ENCODE data around the gene CDA. TPM values are rescaled to one million over a fixed set of nuclear protein-coding genes. Genes with fewer than 3 reads are reported as not detected.
A peak's percentile ranks its signal among the peaks of the same experiment; 100 is the strongest.

The CDA gene
- total RNA-seq, 1 experiment from 2014 or later: 6.5 TPM

DNA sequence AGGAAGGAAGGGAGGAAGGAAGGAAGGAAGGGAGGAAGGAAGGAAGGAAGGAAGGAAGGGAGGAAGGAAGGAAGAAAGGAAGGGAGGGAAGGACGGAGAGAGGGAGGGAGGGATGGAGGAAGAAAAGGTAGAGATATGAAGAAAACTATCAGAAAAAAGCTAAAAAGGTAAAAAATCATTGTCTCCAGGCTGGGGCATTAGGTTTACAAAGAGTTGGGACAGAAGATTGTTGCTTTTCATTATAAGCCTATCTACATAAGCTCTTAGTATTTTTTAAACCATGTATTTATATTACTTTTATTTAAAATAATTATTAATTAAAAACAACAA lies 37.2 kb downstream of the CDA start:
- H3K36me3 Mint-ChIP-seq (ENCODE audit: insufficient read depth in 1 of 3, low read depth in 3 of 3): peaks cover 0 to 27% (median 19%) of the 10 kb centered on the region in 3 experiments; a peak in 6 of 7 replicates
- TF ChIP-seq, protein P1, sequence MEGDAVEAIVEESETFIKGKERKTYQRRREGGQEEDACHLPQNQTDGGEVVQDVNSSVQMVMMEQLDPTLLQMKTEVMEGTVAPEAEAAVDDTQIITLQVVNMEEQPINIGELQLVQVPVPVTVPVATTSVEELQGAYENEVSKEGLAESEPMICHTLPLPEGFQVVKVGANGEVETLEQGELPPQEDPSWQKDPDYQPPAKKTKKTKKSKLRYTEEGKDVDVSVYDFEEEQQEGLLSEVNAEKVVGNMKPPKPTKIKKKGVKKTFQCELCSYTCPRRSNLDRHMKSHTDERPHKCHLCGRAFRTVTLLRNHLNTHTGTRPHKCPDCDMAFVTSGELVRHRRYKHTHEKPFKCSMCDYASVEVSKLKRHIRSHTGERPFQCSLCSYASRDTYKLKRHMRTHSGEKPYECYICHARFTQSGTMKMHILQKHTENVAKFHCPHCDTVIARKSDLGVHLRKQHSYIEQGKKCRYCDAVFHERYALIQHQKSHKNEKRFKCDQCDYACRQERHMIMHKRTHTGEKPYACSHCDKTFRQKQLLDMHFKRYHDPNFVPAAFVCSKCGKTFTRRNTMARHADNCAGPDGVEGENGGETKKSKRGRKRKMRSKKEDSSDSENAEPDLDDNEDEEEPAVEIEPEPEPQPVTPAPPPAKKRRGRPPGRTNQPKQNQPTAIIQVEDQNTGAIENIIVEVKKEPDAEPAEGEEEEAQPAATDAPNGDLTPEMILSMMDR (conservative IDR thresholded peaks at IDR 0.05): no peak

More for the DNA sequence above, 37.2 kb downstream of the CDA start:
- Mint-ChIP-seq H3K4me1 (peaks cover 39 to 40% of the 10 kb centered on the region in 2 experiments), H3K27me3 (ENCODE audit: low read depth) (no peaks in the 10 kb centered on the region; the same call in 1 of the 2 replicates), H3K9me3 (peaks cover 24 to 29% of the 10 kb centered on the region in 2 experiments), H3K4me3 (no peak overlapping the region; a peak in 1 of 5 replicates), H3K27ac (peak overlapping the region in 1 of 3 experiments; percentile 94; a peak in 2 of 7 replicates)
- WGBS (ENCODE audit: extremely low coverage, insufficient read length, low lambda C conversion rate): 83% methylated on average over 1 of the region's 1 CpG
- Histone ChIP-seq H2BK15ac (ENCODE audit: low read depth, low read length) (no peak overlapping the region), H4K91ac (ENCODE audit: insufficient read length, low read depth, low read length) (no peak overlapping the region), H4K20me1 (ENCODE audit: control insufficient read depth, insufficient read depth, insufficient read length) (no peaks in the 10 kb centered on the region), H4K5ac (ENCODE audit: insufficient read length, low read depth, low read length) (peak overlapping the region; percentile 36), H3K27ac (ENCODE audit: insufficient read length, low read depth, low read length) (peak overlapping the region; percentile 55), H3K4me1 (ENCODE audit: insufficient read depth, low read length) (peaks cover 6% of the 10 kb centered on the region; the same call in 1 of the 2 replicates), H2BK5ac (ENCODE audit: insufficient read length, low read length) (no peak overlapping the region), H3K79me1 (ENCODE audit: insufficient read depth, low read depth, low read length, poor library complexity, severe bottlenecking) (no peaks in the 10 kb centered on the region), H4K8ac (replicated peaks; ENCODE audit: insufficient read length, low read depth, low read length) (no peak overlapping the region), H3K18ac (ENCODE audit: insufficient read length, low read depth, low read length) (no peak overlapping the region), H3K9ac (ENCODE audit: extremely low read depth, insufficient read length, low read length) (no peak overlapping the region), H3T11ph (ENCODE audit: low read length) (no peak overlapping the region), H3K14ac (ENCODE audit: insufficient read depth, low read length) (no peak overlapping the region), H3K9me3 (ENCODE audit: control insufficient read depth, low read depth, low read length) (peaks cover 12% of the 10 kb centered on the region), H3K27me3 (ENCODE audit: insufficient read depth, low read length) (no peaks in the 10 kb centered on the region), H2BK20ac (ENCODE audit: low read depth, low read length, poor library complexity, severe bottlenecking) (no peak overlapping the region), H3K56ac (ENCODE audit: insufficient read length, low read depth, low read length) (no peak overlapping the region), H2BK120ac (ENCODE audit: low read depth, low read length, poor library complexity, severe bottlenecking) (no peak overlapping the region), H3K4me2 (ENCODE audit: insufficient read depth, insufficient read length, low read length) (peak overlapping the region; percentile 28), H3K23me2 (ENCODE audit: insufficient read length, low read depth, low read length, poor library complexity, severe bottlenecking) (no peaks in the 10 kb centered on the region), H3K23ac (ENCODE audit: insufficient read length, low read depth, low read length) (no peak overlapping the region), H2AK5ac (ENCODE audit: insufficient read length, low read length) (no peak overlapping the region), H2BK12ac (ENCODE audit: insufficient read length, low read depth, low read length) (no peak overlapping the region), H2AFZ (ENCODE audit: low read length) (no peak overlapping the region), H3K79me2 (ENCODE audit: insufficient read depth, low read length) (no peaks in the 10 kb centered on the region), H3K4ac (ENCODE audit: low read depth, low read length) (no peak overlapping the region)
- DNase-seq: no peak

Measured in H9 (cell line).